Fibroblast of peridontal ligament (primary cell): ENCODE data around the gene LOXHD1.

Source experiments
- DNase-seq: peaks from one replicate; pipeline ENCODE4 v3.0.0-alpha.2; 2010; ENCODE audit errors: extremely low read depth

The LOXHD1 gene

DNA sequence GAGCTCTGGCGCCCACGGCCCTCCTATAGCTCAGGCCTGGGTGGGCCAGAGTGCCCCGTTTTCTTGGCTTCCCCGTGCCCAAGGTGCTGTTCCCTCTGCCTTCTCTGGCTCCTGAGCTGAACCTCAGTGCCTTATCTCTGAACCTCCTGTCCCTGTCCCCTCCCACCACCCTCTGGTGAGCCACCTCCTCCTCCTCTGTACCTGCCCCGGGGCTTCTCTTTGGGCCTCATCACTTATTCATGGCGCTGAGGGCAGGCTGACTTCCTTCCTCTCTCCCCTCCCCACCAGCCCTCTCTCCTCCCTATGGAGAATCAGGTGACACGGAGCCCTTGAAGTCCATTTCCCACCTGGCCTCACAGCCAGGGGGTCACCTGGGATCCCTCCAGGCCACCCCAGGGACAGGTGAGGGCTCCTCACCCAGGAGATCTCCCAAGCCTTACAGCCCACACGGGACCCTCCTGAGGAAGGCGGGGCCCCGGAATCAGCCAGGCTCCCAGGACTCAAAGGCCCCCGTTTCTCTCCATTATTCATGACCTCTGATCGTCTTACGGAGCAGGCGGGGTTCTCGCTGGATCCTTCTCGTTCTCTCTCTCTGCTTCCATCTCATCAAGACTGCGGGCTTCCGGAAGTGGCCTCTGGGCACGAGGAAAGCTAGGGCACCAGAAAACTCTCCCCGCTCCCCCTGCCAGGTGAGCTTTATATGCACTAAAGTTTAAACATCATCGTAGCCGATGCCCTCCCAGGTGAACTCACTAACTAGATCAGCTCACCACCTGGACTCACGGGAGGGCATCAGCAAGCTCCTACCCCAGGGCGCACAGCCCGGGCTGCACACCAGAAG is at the start of gene LOXHD1:
Gene LOXHD1 (minus strand): TSS at position 106 of the 841 bp plus-strand sequence. CDS start 187 bp downstream, outside the sequence.
- no peak for DNase-seq

GRCh38 chr18:46705521-46705920 is 48.5 kb upstream of the LOXHD1 start:
- DNase-seq, result no peak

DNA sequence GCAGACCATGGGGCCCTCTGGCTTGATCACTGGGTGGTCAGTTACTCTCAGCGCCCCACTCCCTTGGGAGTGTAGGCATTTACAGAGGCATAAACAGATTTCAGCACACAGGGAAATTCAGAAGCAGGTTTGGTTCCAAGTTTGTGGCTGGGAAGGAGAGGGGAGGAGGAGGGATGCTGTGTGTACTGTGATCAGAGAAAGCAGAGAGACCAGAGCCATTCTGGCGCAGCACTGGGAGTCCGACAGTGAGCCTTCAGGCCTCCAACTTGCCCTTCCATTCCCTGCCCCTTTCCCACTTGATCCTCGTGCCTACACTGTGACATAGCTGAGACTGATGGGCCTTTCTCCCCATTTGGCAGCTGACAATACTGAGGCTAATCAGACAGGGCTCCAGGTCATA is 47.8 kb upstream of the LOXHD1 start:
- DNase-seq, result no peak

DNA sequence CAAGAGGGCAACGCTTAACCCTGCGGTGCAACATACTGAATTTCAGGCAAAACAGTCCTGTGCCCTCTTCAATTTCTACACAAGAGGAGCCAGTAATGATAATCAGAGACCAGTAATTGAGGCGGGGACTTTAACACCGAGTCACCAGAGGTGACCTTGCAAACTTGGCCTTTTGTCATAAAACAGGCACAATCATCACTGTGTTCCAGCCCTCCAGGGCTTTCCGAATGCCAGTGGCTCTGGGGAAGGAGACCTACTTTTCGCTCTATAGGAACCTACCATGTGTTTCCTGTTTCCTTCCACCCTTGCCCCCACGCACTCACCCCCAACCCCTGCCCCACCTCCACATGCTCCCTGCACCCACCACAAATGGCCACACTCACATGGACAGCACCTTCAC is 47.2 kb upstream of the LOXHD1 start:
- no peak for DNase-seq

- no peak for DNase-seq
Measured at GRCh38 chr18:46702471-46702870, 45.5 kb upstream of the LOXHD1 start.

DNA sequence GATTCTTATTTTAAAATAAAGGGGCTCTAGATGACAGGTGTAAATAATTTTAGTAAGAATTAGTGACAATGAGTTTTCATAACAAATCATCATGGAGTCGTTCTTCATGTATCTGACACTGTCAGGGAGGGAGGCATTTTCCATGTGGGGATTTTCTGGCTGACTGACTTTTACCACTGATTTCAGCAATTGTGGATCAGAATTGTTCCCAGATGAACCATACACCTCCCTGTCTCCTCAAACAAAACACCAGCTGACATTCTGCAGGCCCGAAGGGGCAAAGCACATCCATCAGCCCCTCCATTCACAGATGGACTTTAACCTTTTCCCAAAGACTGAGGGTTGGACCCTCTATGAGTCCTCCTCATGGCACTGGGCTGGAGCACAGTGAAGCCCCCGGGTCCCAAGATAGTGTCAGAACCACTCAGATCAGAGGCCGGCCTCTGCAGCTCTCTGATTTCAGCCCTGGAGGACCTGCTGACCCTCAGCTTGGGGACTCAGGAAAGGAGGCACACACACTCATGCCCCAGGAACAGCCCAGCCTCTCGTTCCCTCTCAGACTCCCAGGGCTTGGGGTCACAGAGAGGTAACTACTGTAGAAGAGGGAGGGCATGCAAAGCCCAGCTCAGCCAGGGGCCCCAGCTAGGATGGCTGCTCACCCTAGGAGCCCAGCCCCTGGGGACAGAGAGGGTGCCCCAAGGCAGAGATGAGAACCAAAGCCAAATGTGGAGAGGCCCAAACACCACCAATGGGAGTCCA is 43.2 kb upstream of the LOXHD1 start:
- DNase-seq, result no peak

GRCh38 chr18:46696702-46697101 is 39.7 kb upstream of the LOXHD1 start:
- no peak for DNase-seq

- no peak for DNase-seq
Measured at GRCh38 chr18:46696268-46696667, 39.2 kb upstream of the LOXHD1 start.

DNA sequence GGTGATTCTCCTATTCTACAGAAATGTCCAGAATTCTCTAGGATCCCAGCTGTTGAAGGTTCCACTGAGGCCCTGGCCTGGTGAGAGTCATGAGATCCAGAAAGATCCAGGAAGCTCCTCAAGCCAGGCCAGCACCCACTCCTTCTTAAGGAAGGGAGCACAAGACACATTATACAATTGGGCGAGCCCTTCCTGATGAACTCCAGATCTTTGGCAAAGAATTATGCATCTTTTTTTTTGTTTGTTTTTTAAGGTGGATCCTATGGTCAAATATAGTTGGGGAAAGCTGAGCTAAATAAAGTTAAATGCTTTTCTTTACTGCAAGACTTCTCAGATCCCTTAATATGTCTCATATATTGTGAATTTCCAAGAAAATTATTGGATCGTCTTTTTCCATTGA is 37.0 kb upstream of the LOXHD1 start:
- DNase-seq, result no peak

DNA sequence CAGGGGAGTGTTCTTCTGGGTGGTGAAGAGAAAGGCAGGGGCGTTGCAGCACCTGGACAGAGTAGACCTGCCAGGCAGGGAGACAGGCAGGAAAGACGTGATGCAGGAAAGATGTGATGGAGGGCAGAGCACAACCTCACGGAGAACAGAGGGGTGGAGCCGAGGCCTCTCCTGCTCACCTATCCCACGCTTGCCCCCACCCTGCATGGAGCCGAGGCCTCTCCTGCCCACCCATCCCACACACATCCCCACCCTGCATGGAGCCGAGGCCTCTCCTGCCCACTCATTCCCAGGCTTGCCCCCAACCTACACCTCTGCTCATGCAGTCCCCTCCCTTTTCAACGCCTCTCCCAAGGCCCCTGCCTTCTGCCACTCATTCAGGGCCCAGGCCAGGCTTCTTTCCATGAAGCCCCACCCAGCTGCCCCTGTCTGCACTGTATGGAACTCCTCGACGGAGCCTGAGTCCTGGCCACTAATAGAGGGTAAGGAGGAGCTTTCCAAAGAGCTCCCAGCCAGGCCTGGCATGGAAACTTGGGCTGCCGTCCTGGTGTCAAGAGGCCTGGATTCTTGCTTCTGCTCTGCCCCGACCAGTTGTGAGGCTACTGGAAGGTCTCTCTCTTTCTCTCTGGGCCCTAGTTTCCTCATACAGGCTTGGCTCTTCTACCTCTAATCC is 32.0 kb upstream of the LOXHD1 start:
- no peak for DNase-seq

GRCh38 chr18:46686186-46686585 is 29.2 kb upstream of the LOXHD1 start:
- no peak for DNase-seq

DNA sequence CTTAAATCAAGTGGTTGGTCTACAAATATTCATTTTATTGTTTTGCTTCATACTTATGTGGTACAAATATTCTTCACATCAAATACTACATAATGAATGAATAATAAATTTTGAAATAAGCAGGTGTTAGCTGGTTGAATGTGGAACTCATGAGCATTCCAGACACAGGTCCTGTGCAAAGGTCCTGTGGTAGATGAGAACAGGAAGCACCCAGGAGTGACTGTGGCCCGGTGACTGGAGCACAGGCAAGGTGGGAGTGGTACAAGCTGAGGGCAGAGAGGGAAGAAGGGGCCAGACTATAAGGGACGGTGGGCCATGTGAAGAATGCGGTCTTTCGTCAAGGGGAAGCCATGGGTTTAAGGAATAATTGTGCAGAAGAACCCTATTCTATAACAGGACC is 26.2 kb upstream of the LOXHD1 start:
- no peak for DNase-seq

DNA sequence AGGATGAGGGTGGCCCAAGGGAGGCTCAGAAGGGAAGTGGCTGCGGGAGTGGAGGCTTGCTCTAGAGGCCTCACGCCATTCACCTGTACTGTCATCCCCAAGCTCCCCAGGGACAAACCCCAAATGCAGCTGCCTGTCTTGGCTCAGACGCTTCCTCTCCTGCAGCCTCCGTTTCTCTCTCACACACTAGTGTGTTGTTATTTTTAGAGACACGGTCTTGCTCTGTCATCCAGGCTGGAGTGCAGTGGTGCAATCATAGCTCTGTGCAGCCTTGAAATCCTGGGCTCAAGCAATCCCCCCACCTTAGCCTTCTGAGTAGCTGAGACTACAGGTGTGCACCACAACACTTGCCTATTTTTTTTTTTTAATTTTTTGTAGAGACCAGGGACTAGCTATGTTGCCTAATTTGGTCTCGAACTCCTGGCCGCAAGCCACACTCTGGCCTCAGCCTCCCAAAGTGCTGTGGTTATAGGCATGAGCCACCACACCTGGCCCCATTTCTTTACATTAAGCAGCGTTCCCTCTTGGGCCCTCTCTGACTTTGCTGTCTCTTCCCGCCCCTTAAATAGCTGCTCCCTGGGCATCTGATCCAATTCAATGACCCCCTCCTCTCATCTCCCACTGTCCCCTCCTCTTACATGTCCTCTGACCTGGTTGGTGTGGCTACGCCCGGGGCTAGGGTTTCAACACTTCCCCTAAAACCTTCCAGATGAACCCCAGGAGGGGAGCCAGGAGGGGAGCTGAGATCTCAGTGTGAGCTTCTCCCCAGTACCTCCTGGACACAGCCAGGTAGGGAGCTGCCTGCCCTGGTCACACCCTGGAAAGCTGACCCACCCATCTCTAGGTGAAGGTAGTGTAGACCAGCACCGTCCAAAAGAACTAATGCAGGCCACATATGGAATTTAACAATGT is 24.0 kb upstream of the LOXHD1 start:
- no peak for DNase-seq

DNA sequence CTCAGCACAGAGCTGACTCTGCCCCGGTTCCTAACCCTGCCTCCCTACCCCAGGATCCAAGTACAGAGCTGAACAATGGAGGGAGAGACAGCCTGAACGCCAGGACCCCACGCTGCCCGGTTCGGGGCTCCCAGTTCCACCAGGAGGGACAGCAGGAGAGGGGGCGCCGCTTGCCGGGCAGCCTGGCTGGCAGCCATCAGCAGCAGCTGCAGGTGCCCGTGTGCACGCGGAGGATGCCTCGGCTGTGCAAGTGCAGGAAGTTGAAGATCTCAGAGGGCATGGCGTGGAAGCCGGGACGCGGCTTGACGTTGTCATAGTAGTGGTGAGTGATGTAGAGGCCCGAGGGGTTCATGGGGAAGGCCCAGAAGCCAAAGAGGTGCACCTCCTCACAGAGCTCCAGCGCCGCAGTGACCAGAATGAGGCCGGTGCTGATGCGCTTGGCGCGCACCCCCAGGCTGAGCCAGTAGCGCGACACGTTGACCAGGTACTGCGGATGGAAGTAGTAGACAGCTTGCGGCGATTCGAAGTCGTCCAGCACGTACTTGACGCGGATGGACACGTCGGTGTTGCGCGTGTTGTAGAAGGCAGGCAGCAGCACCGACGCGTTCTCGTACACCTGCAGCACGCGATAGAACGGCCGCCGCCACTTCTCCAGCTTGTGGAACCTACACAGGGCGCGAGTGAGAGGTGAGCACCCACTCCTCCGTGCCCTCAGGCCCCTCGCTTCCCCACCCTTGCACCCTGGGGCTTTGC is 23.0 kb upstream of the LOXHD1 start:
- DNase-seq, result no peak

DNA sequence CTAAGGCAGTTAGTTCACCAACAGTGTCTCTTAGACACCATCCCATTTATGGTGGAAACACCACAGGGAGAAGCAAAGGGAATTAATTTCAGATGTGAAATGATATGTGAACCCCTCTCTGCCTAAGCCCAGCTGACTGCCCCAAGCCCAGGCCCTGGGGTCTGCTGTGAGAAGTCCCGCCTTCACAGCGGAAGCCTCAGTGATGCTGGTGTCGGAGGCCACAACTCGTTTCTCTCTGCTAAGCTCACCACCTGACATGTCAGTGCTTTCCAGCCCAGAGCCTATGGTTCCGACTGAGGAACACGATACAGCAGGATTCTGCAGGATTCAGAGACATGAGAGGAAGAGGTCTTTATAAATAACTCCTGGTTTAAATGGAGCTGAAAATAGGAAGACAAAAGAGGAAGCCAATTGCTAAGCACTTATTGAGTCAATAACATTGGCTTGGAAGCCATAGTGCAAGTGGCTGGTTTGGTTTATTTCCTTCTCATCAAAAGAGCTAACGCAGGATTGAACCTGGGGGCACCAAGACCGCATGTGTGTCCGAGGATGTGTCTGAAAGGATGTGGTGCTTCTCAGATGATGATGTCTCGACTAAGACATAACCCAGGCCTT is 21.9 kb upstream of the LOXHD1 start:
- no peak for DNase-seq

DNA sequence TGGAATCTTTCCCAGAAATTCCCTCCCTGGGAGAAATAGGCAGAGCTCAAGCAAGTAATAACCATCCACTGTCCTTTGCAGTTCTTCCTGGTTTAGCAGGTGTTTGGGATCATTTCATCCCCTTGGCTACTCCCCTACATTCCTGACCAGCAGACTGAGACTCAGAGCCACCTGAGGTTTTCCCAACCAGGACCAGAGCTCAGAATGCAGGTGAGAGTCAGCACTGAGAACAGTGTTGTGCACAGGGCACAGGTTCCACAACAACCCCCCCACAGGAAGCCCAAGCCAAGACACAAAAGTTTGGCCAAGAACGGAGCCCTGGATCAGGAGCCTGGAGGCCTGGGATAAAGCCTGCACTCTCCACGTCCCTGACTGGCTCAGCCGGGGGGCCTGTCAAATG is 21.0 kb upstream of the LOXHD1 start:
- no peak for DNase-seq

GRCh38 chr18:46677611-46678010 is 20.6 kb upstream of the LOXHD1 start:
- DNase-seq, result no peak

- DNase-seq, result no peak
Measured at GRCh38 chr18:46676182-46676835, 19.3 kb upstream of the LOXHD1 start.

GRCh38 chr18:46675112-46675511 is 18.1 kb upstream of the LOXHD1 start:
- DNase-seq, result no peak
